CD4-positive, alpha-beta T cell (primary cell): ENCODE measurements around the gene IFFO2. TPM values are rescaled to one million over a fixed set of nuclear protein-coding genes. Genes with fewer than 3 reads are reported as not detected.

ENCODE experiments used
- ATAC-seq: fragments of 200-7000 bp; cut with Tn5 transposase; one replicate; pipeline ENCODE4 v1.10.0; 2022; ENCODE audit warnings: mild to moderate bottlenecking; ENCODE audit not compliant: poor library complexity
- CTCF ChIA-PET: fragments of 350-600 bp; sonication (Branson Sonifier 250); formaldehyde crosslinking; loops from one replicate; lab custom pipeline; 2021; ENCODE audit warnings: antibody characterized with exemption, inconsistent platforms; lab: Charles Lee
- POLR2A ChIA-PET: fragments of 350-600 bp; sonication (Branson Sonifier 250); formaldehyde crosslinking; loops from one replicate; lab custom pipeline; 2021; ENCODE audit warnings: antibody characterized with exemption, inconsistent platforms; lab: Charles Lee
- DNase-seq, 14 experiments: peaks; one replicate each; pipeline ENCODE4 v3.0.0-alpha.2; 2013 to 2020; ENCODE audit warnings: mixed read lengths in 2 of 14
- H3K27ac ChIP-seq, 2 donors: one replicate each; pipeline versions ENCODE4 v1.5.1 to v1.7.0; 2013; ENCODE audit warnings: low read length in 2 of 2, low read depth in 1 of 2, mild to moderate bottlenecking in 1 of 2
- H3K27me3 ChIP-seq, 2 experiments: 1 replicate in 1 of 2; 2 replicates in 1 of 2; pipeline versions ENCODE4 v1.6.1 to v1.7.0; 2013; ENCODE audit warnings: low read length in 2 of 2, control low read depth in 1 of 2, mild to moderate bottlenecking in 1 of 2, moderate library complexity in 1 of 2; ENCODE audit not compliant: insufficient read depth in 2 of 2, control insufficient read depth in 1 of 2
- H3K36me3 ChIP-seq: one replicate; pipeline ENCODE4 v1.6.1; 2013; ENCODE audit warnings: low read length, control low read depth; ENCODE audit not compliant: insufficient read depth
- H3K4me1 ChIP-seq: one replicate; pipeline ENCODE4 v1.6.1; 2013; ENCODE audit warnings: low read length, control low read depth; ENCODE audit not compliant: insufficient read depth
- H3K4me3 ChIP-seq: one replicate; pipeline ENCODE4 v1.5.1; 2013; ENCODE audit warnings: mild to moderate bottlenecking, low read length, moderate library complexity
- H3K9me3 ChIP-seq, 2 experiments: 1 replicate in 1 of 2; 2 replicates in 1 of 2; pipeline versions ENCODE4 v1.6.1 to v1.7.0; 2013; ENCODE audit warnings: low read length in 2 of 2, mild to moderate bottlenecking in 2 of 2, control low read depth in 1 of 2, moderate library complexity in 1 of 2; ENCODE audit not compliant: control insufficient read depth in 1 of 2, insufficient read depth in 1 of 2
- H3K27ac Mint-ChIP-seq: one replicate; pipeline ENCODE4 v1.8.0; 2020; ENCODE audit warnings: mixed read lengths
- H3K27me3 Mint-ChIP-seq: one replicate; pipeline ENCODE4 v1.8.0; 2021; ENCODE audit warnings: mixed read lengths
- H3K36me3 Mint-ChIP-seq: one replicate; pipeline ENCODE4 v1.8.0; 2021; ENCODE audit warnings: low read depth, mixed read lengths
- H3K4me1 Mint-ChIP-seq: one replicate; pipeline ENCODE4 v1.8.0; 2021; ENCODE audit warnings: low read depth, mixed read lengths
- H3K4me3 Mint-ChIP-seq: one replicate; pipeline ENCODE4 v1.8.0; 2020; ENCODE audit warnings: mild to moderate bottlenecking, mixed read lengths
- H3K9me3 Mint-ChIP-seq: one replicate; pipeline ENCODE4 v1.8.0; 2020; ENCODE audit warnings: mixed read lengths
- CTCF ChIP-seq: fragments of 200-600 bp; IDR thresholded peaks from one replicate; pipeline ENCODE4 v1.8.0; 2022; ENCODE audit warnings: antibody characterized with exemption, mild to moderate bottlenecking
- intact Hi-C, 2 experiments: fragments of 100-400 bp; cut with DNase I in 1 of 2; cut with micrococcal nuclease in 1 of 2; formaldehyde crosslinking; loops; one replicate each; pipeline versions ENCODE4 v1.15.1 to v1.9.0; 2023 to 2025; cut with DNase I, micrococcal nuclease
- total RNA-seq, 174 experiments: library from RNA in 2 of 174; stranded (reverse) in 2 of 174; gene quantifications; one replicate each; pipeline ENCODE4 v1.2.3 and lab custom pipeline; 2021 to 2026

IFFO2 gene
- total RNA-seq, 2 experiments from 2014 or later, result 106 to 112 TPM

GRCh38 chr1:18997508-18997907 is 41.0 kb upstream of the IFFO2 start:
- Histone ChIP-seq H3K36me3 (no peaks in the 10 kb centered on the region), H3K27ac (no peak overlapping the region), H3K4me1 (peaks cover 4% of the 10 kb centered on the region), H3K27me3 (no peaks in the 10 kb centered on the region), H3K4me3 (no peak overlapping the region), H3K9me3 (peaks cover 5 to 16% of the 10 kb centered on the region in 2 experiments)
- no peak for DNase-seq
- Mint-ChIP-seq H3K9me3 (peaks cover 10% of the 10 kb centered on the region), H3K36me3 (peaks cover 5% of the 10 kb centered on the region), H3K27me3 (no peaks in the 10 kb centered on the region), H3K4me1 (no peaks in the 10 kb centered on the region), H3K4me3 (no peak overlapping the region), H3K27ac (no peak overlapping the region)
- POLR2A ChIA-PET, result no interaction called here
- intact Hi-C loops, result no loop called here
- TF ChIP-seq CTCF, result no peak
- ATAC-seq, result no peak
- CTCF ChIA-PET, result no interaction called here

GRCh38 chr1:18996548-18997177 is 40.2 kb upstream of the IFFO2 start:
- Mint-ChIP-seq H3K27me3 (no peaks in the 10 kb centered on the region), H3K27ac (no peak overlapping the region), H3K36me3 (peaks cover 5% of the 10 kb centered on the region), H3K9me3 (peaks cover 8% of the 10 kb centered on the region), H3K4me1 (no peaks in the 10 kb centered on the region), H3K4me3 (no peak overlapping the region)
- Histone ChIP-seq H3K4me3 (no peak overlapping the region), H3K27me3 (no peaks in the 10 kb centered on the region), H3K4me1 (peaks cover 4% of the 10 kb centered on the region), H3K27ac (no peak overlapping the region), H3K9me3 (peaks cover 5 to 11% of the 10 kb centered on the region in 2 experiments), H3K36me3 (no peaks in the 10 kb centered on the region)
- no peak for TF ChIP-seq CTCF
- ATAC-seq, result no peak
- ChIA-PET CTCF (no interaction called here), POLR2A (no interaction called here)
- no peak for DNase-seq
- intact Hi-C loops, result no loop called here

- ChIA-PET CTCF (no interaction called here), POLR2A (no interaction called here)
- Histone ChIP-seq H3K4me3 (no peak overlapping the region), H3K36me3 (no peaks in the 10 kb centered on the region), H3K27ac (no peak overlapping the region), H3K27me3 (no peaks in the 10 kb centered on the region), H3K4me1 (peaks cover 4% of the 10 kb centered on the region), H3K9me3 (no peaks in the 10 kb centered on the region)
- ATAC-seq (no peak), DNase-seq (no peak)
- Mint-ChIP-seq H3K9me3 (no peaks in the 10 kb centered on the region), H3K27me3 (no peaks in the 10 kb centered on the region), H3K4me1 (no peaks in the 10 kb centered on the region), H3K36me3 (no peaks in the 10 kb centered on the region), H3K27ac (no peak overlapping the region), H3K4me3 (no peak overlapping the region)
- intact Hi-C loops, result no loop called here
- no peak for TF ChIP-seq CTCF
Measured at GRCh38 chr1:18994381-18994780, 37.9 kb upstream of the IFFO2 start.
